ENCODE measurements around the gene ACIN1.

DNA sequence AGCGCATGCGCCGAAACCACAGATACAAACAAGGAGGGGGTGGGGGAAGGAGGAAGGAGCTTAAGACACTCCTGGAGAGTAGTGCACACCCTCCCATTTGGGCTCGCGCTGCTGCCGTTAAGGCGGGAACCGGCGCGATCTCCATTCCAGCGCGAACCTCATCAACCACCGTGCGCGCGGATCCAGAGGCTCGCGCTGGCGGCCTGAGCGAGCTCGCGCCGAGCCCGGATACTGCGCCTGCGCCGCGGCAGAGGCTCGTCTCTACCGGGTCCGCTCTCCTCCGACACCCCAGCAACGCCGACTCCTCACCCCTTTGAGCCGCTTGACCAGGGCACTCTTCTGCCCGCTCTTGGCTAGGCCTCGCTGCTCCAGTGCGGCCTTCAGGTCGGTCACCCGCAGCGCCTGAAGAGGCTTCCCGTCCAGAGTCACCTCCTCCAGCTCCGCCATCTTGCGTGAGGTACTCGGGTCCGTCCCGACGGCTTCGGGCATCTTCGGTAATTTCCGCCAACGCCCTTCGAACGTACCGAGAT, at the start of gene ACIN1:
- TF ChIP-seq, protein P1, sequence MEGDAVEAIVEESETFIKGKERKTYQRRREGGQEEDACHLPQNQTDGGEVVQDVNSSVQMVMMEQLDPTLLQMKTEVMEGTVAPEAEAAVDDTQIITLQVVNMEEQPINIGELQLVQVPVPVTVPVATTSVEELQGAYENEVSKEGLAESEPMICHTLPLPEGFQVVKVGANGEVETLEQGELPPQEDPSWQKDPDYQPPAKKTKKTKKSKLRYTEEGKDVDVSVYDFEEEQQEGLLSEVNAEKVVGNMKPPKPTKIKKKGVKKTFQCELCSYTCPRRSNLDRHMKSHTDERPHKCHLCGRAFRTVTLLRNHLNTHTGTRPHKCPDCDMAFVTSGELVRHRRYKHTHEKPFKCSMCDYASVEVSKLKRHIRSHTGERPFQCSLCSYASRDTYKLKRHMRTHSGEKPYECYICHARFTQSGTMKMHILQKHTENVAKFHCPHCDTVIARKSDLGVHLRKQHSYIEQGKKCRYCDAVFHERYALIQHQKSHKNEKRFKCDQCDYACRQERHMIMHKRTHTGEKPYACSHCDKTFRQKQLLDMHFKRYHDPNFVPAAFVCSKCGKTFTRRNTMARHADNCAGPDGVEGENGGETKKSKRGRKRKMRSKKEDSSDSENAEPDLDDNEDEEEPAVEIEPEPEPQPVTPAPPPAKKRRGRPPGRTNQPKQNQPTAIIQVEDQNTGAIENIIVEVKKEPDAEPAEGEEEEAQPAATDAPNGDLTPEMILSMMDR (conservative IDR thresholded peaks at IDR 0.05 in 1 of 2, IDR thresholded peaks at IDR 0.05 in 1 of 2; ENCODE audit: low read depth in 1 of 2, low read length in 2 of 2): no peak
- no peak for TF ChIP-seq EZH2 (IDR thresholded peaks at IDR 0.05; ENCODE audit: low read length, missing control alignments)

Measured in fibroblast of lung (primary cell).